ENCODE results near the gene MEGF6.
A peak's percentile ranks its signal among the peaks of the same experiment; 100 is the strongest.

MEGF6 gene

DNA sequence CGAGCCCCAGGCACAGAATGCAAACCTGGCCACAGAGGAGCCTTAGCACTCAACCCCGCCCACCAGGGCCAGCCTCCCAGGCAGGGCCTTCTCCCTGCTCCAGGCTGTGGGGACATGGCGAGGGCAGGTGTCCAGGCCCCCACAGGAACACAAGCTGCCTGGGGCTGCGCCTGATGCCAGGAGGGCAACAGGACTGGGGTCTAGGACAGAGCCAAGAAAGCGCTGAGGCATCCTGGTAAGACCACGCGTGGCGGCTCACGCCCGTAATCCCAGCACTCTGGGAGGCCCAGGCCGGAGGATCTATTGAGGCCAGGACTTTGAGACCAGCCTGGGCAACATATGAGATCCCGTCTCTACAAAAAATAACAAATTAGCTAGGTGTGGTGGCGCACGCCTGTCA, 59.1 kb downstream of the MEGF6 start:
- TF ChIP-seq, protein P1, sequence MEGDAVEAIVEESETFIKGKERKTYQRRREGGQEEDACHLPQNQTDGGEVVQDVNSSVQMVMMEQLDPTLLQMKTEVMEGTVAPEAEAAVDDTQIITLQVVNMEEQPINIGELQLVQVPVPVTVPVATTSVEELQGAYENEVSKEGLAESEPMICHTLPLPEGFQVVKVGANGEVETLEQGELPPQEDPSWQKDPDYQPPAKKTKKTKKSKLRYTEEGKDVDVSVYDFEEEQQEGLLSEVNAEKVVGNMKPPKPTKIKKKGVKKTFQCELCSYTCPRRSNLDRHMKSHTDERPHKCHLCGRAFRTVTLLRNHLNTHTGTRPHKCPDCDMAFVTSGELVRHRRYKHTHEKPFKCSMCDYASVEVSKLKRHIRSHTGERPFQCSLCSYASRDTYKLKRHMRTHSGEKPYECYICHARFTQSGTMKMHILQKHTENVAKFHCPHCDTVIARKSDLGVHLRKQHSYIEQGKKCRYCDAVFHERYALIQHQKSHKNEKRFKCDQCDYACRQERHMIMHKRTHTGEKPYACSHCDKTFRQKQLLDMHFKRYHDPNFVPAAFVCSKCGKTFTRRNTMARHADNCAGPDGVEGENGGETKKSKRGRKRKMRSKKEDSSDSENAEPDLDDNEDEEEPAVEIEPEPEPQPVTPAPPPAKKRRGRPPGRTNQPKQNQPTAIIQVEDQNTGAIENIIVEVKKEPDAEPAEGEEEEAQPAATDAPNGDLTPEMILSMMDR (conservative IDR thresholded peaks at IDR 0.05), result no peak
- TF ChIP-seq ZFX (IDR thresholded peaks at IDR 0.05), result no peak
- H3K27ac ChIP-seq, result no peak overlapping the region; the same call in 1 of the 2 replicates

DNA sequence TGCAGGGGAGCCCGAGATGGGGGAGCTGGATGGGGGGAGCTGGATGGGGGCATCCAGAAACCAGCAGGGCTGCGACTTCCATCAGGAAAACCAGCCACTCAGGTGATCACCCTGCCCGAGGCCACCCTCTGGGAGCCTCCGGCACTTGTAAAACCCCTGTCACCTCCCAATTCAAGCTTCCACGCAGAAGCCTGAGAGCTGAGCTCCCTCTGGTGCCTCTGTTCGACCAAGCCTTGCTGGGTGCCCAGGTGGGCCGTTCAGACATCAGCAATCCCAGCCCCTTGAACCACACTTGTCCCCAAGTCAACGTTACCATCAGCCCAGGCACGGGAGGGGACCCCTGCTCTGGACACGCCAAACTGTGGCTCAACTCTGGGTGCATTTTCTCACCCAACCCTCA, 59.6 kb downstream of the MEGF6 start:
- TF ChIP-seq ZFX (IDR thresholded peaks at IDR 0.05), result no peak
- TF ChIP-seq, protein P1 (conservative IDR thresholded peaks at IDR 0.05), result no peak
- H3K27ac ChIP-seq, result no peak overlapping the region; the same call in 1 of the 2 replicates

DNA sequence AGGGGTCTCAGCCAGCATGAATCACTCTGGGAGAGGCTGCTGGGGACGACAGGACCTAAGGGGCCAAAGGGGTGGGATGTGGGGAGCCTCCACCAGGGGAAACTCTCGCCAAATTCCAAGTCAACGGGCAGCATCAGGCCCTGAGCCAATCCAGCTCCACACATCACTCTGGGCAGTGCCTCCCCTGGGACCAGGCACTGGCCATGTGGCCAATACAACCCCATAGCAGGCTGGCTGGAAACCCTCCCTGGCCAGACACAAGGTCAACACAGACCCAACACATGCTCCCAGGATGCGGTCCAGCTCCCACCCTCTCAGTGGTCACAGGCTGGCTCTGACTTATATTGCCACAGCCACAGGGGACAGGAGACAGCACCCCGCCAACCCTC, 60.0 kb downstream of the MEGF6 start:
- TF ChIP-seq, protein P1 (conservative IDR thresholded peaks at IDR 0.05), result no peak
- no peak overlapping the region for H3K27ac ChIP-seq

DNA sequence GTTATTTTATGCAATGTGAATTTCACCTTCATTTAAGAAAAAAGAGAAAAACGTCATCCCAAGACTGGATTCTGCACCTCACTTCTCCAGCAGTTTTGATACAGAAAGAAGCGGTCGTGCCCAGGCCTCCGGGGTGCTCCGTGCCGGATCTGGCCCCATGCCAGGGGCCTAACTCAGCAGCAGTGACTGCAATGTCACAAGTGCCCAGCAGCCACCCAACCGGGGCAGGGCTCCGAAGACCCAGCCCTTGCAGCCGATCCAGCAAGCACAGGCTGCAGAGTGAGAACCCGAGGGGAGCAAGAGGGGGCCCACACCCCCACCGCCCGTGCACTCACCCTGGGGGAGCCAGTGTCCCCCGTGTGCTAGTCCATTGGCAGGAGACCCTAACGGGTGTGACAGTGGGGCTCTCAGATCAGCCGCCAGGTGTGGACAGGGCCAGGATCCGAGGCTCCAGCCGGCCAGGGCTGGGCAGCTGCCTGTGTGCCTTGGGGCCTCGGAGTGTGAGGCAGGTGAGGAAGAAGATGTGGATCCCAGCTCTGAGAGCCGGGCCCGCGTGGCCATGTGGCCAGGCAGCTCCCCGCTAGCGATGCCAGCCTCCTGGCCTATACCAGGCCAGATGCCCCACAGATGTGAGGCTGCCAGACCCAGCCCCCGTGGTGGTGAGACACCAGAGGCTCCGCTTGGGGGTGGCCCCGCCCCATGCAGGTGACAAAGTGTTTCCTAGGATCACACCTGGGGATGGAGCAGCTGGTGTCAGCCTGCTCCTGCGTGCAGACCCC, 60.6 kb downstream of the MEGF6 start:
- no peak for TF ChIP-seq ZFX (IDR thresholded peaks at IDR 0.05)
- TF ChIP-seq, protein P1 (conservative IDR thresholded peaks at IDR 0.05), result no peak
- no peak overlapping the region for H3K27ac ChIP-seq

DNA sequence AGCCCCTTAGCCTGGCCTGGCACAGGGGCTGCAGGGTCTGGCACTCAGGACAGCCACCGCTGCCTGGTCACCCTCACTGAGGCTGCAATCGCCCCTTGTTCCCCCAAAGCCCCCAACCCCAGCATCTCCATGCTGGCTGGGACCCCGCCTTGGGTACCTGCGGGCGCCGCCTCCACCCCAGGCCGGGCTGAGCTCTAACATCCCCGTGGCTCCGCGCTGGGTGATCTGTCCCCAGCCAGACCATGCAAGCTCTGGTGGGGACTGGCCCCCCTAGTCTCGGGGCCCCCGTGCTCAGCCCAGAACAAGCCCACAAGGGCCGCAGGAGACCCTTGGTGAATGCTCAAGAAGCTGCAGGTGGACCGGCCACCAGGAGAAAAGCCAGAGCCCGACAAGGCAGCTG, 62.4 kb downstream of the MEGF6 start:
- no peak overlapping the region for H3K27ac ChIP-seq
- TF ChIP-seq ZFX (IDR thresholded peaks at IDR 0.05), result no peak
- TF ChIP-seq, protein P1 (conservative IDR thresholded peaks at IDR 0.05), result no peak

DNA sequence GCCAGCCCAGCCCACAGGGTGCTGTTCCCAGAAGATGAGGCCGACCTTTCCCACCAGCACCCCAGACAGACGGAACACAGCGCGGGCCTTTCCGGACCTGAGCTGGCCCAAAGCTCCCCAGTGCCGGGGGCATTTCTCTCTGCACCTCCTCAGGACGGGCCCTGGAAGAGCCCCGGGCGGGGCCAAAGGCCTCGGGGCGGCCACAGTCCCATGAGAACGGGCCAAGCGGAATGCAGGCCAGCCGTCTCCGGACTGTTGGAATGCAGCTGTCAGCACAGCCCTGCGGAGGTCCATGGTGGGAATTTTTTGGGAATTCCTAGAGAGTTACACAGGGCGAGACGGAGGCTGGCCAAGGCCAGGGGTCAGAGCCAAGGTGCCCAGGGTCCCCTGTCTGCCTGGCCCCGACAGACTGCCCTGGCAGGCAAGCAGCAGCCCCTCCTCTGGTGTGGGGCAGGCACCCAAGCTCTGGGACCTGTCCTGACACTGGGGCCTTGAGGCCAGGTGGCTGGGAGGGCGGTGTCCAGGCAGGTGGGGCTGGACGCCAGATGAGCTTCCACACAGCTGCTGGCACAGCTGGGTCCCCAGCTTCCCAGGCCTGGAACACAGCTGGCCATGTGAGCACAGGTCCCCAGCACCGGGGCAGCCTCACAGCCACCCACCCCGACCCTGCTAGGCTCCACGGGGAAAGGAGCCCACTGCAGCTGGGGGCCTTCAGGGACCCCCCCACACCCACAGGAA, 63.0 kb downstream of the MEGF6 start:
- peak overlapping the region; percentile 66 for H3K27ac ChIP-seq

More for the DNA sequence above, 63.0 kb downstream of the MEGF6 start:
- TF ChIP-seq, protein P1 (conservative IDR thresholded peaks at IDR 0.05), result no peak
- TF ChIP-seq ZFX (IDR thresholded peaks at IDR 0.05), result no peak
